CD14-positive monocyte (primary cell): ENCODE data around the gene FOXP1. TPM values are rescaled to one million over a fixed set of nuclear protein-coding genes. Genes with fewer than 3 reads are reported as not detected.
A peak's percentile ranks its signal among the peaks of the same experiment; 100 is the strongest.

Source experiments
- DNase-seq, 3 donors: peaks; one replicate each; pipeline ENCODE4 v3.0.0-alpha.2; 2011 to 2022
- H2AFZ ChIP-seq: 2 replicates; pipeline ENCODE4 v1.6.0; 2012; ENCODE audit warnings: mild to moderate bottlenecking, low read depth, low read length, inconsistent platforms; ENCODE audit not compliant: insufficient read depth, poor library complexity, severe bottlenecking
- H3K27ac ChIP-seq, 2 donors: 1 replicate in 1 of 2; 2 replicates in 1 of 2; pipeline ENCODE4 v1.5.1; 2012 to 2013; ENCODE audit warnings: low read length in 2 of 2, control low read depth in 1 of 2, inconsistent platforms in 1 of 2, low read depth in 1 of 2, mild to moderate bottlenecking in 1 of 2
- H3K27me3 ChIP-seq, 2 donors: one replicate each; pipeline versions ENCODE4 v1.6.0 to v1.6.1; 2011 to 2013; ENCODE audit warnings: low read length in 2 of 2; ENCODE audit not compliant: control insufficient read depth in 2 of 2, insufficient read depth in 2 of 2
- H3K36me3 ChIP-seq, 2 donors: replicated peaks in 1 of 2; 1 replicate in 1 of 2; 2 replicates in 1 of 2; pipeline versions ENCODE4 v1.5.1 to v1.6.1; 2012 to 2013; ENCODE audit warnings: low read length in 2 of 2, control low read depth in 1 of 2, inconsistent platforms in 1 of 2, mild to moderate bottlenecking in 1 of 2; ENCODE audit not compliant: insufficient read depth in 2 of 2, control insufficient read depth in 1 of 2
- H3K4me1 ChIP-seq, 2 donors: 1 replicate in 1 of 2; 2 replicates in 1 of 2; pipeline versions ENCODE4 v1.5.1 to v1.6.1; 2012 to 2013; ENCODE audit warnings: low read length in 2 of 2, control low read depth in 1 of 2, inconsistent platforms in 1 of 2, mild to moderate bottlenecking in 1 of 2, moderate library complexity in 1 of 2; ENCODE audit not compliant: insufficient read depth in 2 of 2, control insufficient read depth in 1 of 2
- H3K4me2 ChIP-seq: replicated peaks from 2 replicates; pipeline ENCODE3; 2012; ENCODE audit warnings: low read length, moderate library complexity, mild to moderate bottlenecking; ENCODE audit not compliant: poor library complexity, severe bottlenecking; ENCODE audit errors: extremely low read depth
- H3K4me3 ChIP-seq, 3 experiments: fragments of 200-600 bp in 1 of 3; sonication (generic) in 1 of 3; replicated peaks in 1 of 3; 1 replicate in 2 of 3; 2 replicates in 1 of 3; pipeline ENCODE4 v1.5.1; 2011 to 2013; ENCODE audit warnings: low read length in 3 of 3, mild to moderate bottlenecking in 3 of 3, control low read depth in 2 of 3, low read depth in 2 of 3, inconsistent platforms in 1 of 3, moderate library complexity in 1 of 3
- H3K79me2 ChIP-seq: 2 replicates; pipeline ENCODE4 v1.6.0; 2012; ENCODE audit warnings: mild to moderate bottlenecking, control low read depth, inconsistent platforms, low read length, moderate library complexity; ENCODE audit not compliant: insufficient read depth
- H3K9ac ChIP-seq: 2 replicates; pipeline ENCODE4 v1.6.0; 2017; ENCODE audit warnings: low read length, mild to moderate bottlenecking; ENCODE audit not compliant: insufficient read depth, poor library complexity, severe bottlenecking
- H3K9me3 ChIP-seq, 2 donors: replicated peaks in 1 of 2; 1 replicate in 1 of 2; 2 replicates in 1 of 2; pipeline versions ENCODE4 v1.5.1 to v1.6.1; 2012 to 2013; ENCODE audit warnings: low read length in 2 of 2, control low read depth in 1 of 2; ENCODE audit not compliant: control insufficient read depth in 1 of 2, insufficient read depth in 1 of 2
- H4K20me1 ChIP-seq: 2 replicates; pipeline ENCODE4 v1.6.0; 2012; ENCODE audit warnings: mild to moderate bottlenecking, low read length, control low read depth, moderate library complexity; ENCODE audit not compliant: insufficient read depth
- H3K27ac Mint-ChIP-seq, 7 donors: one replicate each; pipeline ENCODE4 v1.8.0; 2020; ENCODE audit warnings: mild to moderate bottlenecking in 7 of 7, mixed read lengths in 7 of 7, moderate library complexity in 6 of 7, inconsistent platforms in 2 of 7
- H3K27me3 Mint-ChIP-seq, 3 donors: one replicate each; pipeline ENCODE4 v1.8.0; 2021 to 2022; ENCODE audit warnings: low read depth in 3 of 3, mild to moderate bottlenecking in 3 of 3, mixed read lengths in 3 of 3, moderate library complexity in 3 of 3, inconsistent platforms in 1 of 3
- H3K36me3 Mint-ChIP-seq, 2 donors: one replicate each; pipeline ENCODE4 v1.8.0; 2020; ENCODE audit warnings: mixed read lengths in 2 of 2, inconsistent platforms in 1 of 2, mild to moderate bottlenecking in 1 of 2
- H3K4me1 Mint-ChIP-seq: one replicate; pipeline ENCODE4 v1.8.0; 2020; ENCODE audit warnings: mild to moderate bottlenecking, mixed read lengths
- H3K4me3 Mint-ChIP-seq, 2 donors: one replicate each; pipeline ENCODE4 v1.8.0; 2020; ENCODE audit warnings: mild to moderate bottlenecking in 2 of 2, mixed read lengths in 2 of 2, moderate library complexity in 1 of 2
- H3K9me3 Mint-ChIP-seq, 7 donors: one replicate each; pipeline ENCODE4 v1.8.0; 2020 to 2022; ENCODE audit warnings: mixed read lengths in 7 of 7, mild to moderate bottlenecking in 6 of 7, moderate library complexity in 6 of 7, inconsistent platforms in 2 of 7
- WGBS: methylation state at CpG from one replicate; pipeline ENCODE4 v1.1.5; 2013; ENCODE audit warnings: missing lambda C conversion rate; ENCODE audit not compliant: insufficient coverage; 5-methylcytosine and 5-hydroxymethylcytosine counted together
- intact Hi-C, 2 donors: fragments of 100-400 bp; cut with micrococcal nuclease; formaldehyde crosslinking; loops; one replicate each; pipeline versions ENCODE4 v1.15.0 to v1.15.1; 2023
- polyA plus RNA-seq, 3 donors: library from polyadenylated mRNA; depleted of rRNA in 1 of 3; unstranded in 2 of 3; stranded (reverse) in 1 of 3; fragments of 300-500 nt in 2 of 3; fragments of >200 nt in 1 of 3; fragmentation: Illumina TruSeq in 2 of 3; gene quantifications; 1 replicate in 2 of 3; 2 replicates in 1 of 3; pipeline ENCODE4 v1.2.3, GENCODE V29; 2012 to 2021
- TF ChIP-seq, protein P1 (sequence below): fragments of 200-600 bp; IDR thresholded peaks from one replicate; pipeline ENCODE4 v1.8.0; 2022; ENCODE audit warnings: antibody characterized with exemption, mild to moderate bottlenecking

Gene FOXP1
- polyA plus RNA-seq, 3 donors, result 25.7 to 42.6 (median 27.8) TPM

DNA sequence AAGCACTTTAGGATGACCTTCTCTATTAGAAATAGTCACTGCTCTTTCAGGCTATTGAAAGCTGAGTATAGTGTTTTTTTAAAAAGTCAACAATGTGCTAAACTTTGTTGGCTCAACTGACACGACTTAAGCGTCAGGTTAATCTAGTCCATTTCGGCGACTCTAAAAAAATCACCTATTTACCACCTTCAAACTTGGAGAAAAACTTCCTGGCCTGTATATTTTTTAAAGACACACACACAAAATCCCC, 517.8 kb downstream of the FOXP1 start:
- DNase-seq, result no peak
- WGBS, result no CpG with 5 or more reads among the region's 4 CpGs
- H3K9me3 ChIP-seq, result no peaks in the 10 kb centered on the region
- peaks cover 43 to 50% of the 10 kb centered on the region in 2 donors for H3K4me1 ChIP-seq
- peak overlapping the region; percentile 75 for H2AFZ ChIP-seq
- intact Hi-C loops, result loop anchor here (5.0 to 10.0 kb wide), 4 partner anchors 61 to 1981 kb away; partner anchors contain the start of genes ARL6IP5 (in 1 of the 2), FOXP1 (in 1 of the 2) and UBA3 (in 1 of the 2)
- Mint-ChIP-seq H3K9me3 (no peaks in the 10 kb centered on the region), H3K4me1 (peaks cover 39% of the 10 kb centered on the region), H3K4me3 (peak overlapping the region; percentile 91 to 94), H3K27ac (peak overlapping the region in 2 of 7 donors; percentile 71 to 86), H3K27me3 (peaks cover 0 to 6% (median 4%) of the 10 kb centered on the region in 3 donors), H3K36me3 (peaks cover 0 to 3% of the 10 kb centered on the region in 2 donors)
- no peaks in the 10 kb centered on the region for H3K27me3 ChIP-seq
- peak overlapping the region; percentile 47 to 79 (median 75) for H3K4me3 ChIP-seq
- H3K27ac ChIP-seq, result peak overlapping the region in 1 of 2 donors; percentile 49
- TF ChIP-seq, protein P1, sequence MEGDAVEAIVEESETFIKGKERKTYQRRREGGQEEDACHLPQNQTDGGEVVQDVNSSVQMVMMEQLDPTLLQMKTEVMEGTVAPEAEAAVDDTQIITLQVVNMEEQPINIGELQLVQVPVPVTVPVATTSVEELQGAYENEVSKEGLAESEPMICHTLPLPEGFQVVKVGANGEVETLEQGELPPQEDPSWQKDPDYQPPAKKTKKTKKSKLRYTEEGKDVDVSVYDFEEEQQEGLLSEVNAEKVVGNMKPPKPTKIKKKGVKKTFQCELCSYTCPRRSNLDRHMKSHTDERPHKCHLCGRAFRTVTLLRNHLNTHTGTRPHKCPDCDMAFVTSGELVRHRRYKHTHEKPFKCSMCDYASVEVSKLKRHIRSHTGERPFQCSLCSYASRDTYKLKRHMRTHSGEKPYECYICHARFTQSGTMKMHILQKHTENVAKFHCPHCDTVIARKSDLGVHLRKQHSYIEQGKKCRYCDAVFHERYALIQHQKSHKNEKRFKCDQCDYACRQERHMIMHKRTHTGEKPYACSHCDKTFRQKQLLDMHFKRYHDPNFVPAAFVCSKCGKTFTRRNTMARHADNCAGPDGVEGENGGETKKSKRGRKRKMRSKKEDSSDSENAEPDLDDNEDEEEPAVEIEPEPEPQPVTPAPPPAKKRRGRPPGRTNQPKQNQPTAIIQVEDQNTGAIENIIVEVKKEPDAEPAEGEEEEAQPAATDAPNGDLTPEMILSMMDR, result no peak
- peaks cover 90% of the 10 kb centered on the region for H4K20me1 ChIP-seq
- peak overlapping the region; percentile 84 for H3K4me2 ChIP-seq
- H3K9ac ChIP-seq, result peak overlapping the region; percentile 61
- no peaks in the 10 kb centered on the region for H3K36me3 ChIP-seq
- peaks cover 52% of the 10 kb centered on the region for H3K79me2 ChIP-seq

DNA sequence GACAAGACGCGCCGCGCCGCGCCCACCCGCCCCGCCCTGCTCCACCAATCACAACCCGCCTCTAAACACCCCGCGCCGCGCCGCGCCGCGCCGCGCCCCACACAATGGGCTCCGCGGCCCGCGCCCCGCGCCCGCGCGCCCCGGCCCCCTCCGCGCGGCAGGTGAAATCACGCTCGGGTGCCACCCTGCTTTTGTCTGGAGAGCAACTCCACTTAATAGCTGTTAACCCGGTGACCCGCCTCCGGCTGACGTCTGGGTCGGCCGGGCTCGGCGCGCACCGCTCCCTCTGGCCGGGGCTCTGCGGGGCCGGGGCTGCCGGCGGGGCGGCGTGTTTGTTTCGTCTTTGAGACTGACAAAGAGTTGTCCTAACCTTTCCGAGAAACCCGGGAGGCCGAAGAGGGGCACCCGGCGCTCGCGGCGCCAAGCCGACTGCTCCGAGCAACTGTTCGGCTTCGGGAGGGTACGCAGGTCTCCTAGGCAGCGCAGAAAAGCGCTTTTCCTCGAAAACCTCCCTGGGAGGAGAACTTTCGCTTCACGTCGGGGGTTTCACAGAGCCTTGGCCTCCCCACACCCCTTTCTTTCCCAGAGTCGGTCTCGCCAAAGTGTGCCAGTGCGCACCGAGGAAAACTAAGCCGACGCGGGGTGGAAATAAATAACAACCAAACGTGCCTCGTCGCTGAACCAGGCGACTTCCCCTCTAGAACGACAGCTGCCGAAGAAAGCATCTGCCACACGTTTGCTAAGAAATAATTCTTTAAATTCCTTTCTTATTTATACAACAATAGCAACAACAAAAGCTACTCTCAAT, 518.4 kb downstream of the FOXP1 start:
- peak overlapping the region; percentile 84 for H3K4me2 ChIP-seq
- under 1% methylated on average over 74 of the region's 85 CpGs for WGBS
- Mint-ChIP-seq H3K27me3 (peaks cover 0 to 6% (median 4%) of the 10 kb centered on the region in 3 donors), H3K9me3 (no peaks in the 10 kb centered on the region), H3K4me1 (peaks cover 37% of the 10 kb centered on the region), H3K36me3 (peaks cover 0 to 3% of the 10 kb centered on the region in 2 donors), H3K27ac (peak overlapping the region in 6 of 7 donors; percentile 46 to 87 (median 78)), H3K4me3 (peak overlapping the region; percentile 91 to 94)
- TF ChIP-seq, protein P1, result no peak
- H3K36me3 ChIP-seq, result no peaks in the 10 kb centered on the region
- intact Hi-C loops, result loop anchor here (5.0 to 10.0 kb wide), 5 partner anchors 58 to 1980 kb away; partner anchors contain the start of genes ARL6IP5 (in 1 of the 2), FOXP1 (in 1 of the 2) and UBA3 (in 1 of the 2)
- H3K79me2 ChIP-seq, result peaks cover 57% of the 10 kb centered on the region
- peaks cover 90% of the 10 kb centered on the region for H4K20me1 ChIP-seq
- no peaks in the 10 kb centered on the region for H3K27me3 ChIP-seq
- H3K27ac ChIP-seq, result peak overlapping the region in 1 of 2 donors; percentile 49
- peak overlapping the region; percentile 61 for H3K9ac ChIP-seq
- H2AFZ ChIP-seq, result peak overlapping the region; percentile 75
- DNase-seq, result peak; percentile 29 to 40 (median 40)
- no peaks in the 10 kb centered on the region for H3K9me3 ChIP-seq
- H3K4me1 ChIP-seq, result peaks cover 43 to 50% of the 10 kb centered on the region in 2 donors
- H3K4me3 ChIP-seq, result peak overlapping the region; percentile 47 to 79 (median 75)
